Naive thymus-derived CD8-positive, alpha-beta T cell (primary cell): ENCODE data around the gene MSGN1. TPM values are rescaled to one million over a fixed set of nuclear protein-coding genes. Genes with fewer than 3 reads are reported as not detected.

Experiments used
- ATAC-seq, 2 donors: fragments of 150-1000 bp; cut with Tn5 transposase in 1 of 2; sonication (Bioruptor Pico), chemical (Tn5 transposase) in 1 of 2; 1 replicate in 1 of 2; 2 replicates in 1 of 2; pipeline ENCODE4 v1.10.0; 2021; ENCODE audit warnings: mild to moderate bottlenecking in 2 of 2, moderate library complexity in 2 of 2
- POLR2A ChIA-PET: fragments of 350-600 bp; sonication (Branson Sonifier 250); formaldehyde crosslinking; loops from one replicate; lab custom pipeline; 2021; ENCODE audit warnings: antibody characterized with exemption; lab: Charles Lee
- DNase-seq, 10 donors: peaks; one replicate each; pipeline versions ENCODE4 v3.0.0 to v3.0.0-alpha.2; 2020 to 2022
- H3K27ac Mint-ChIP-seq, 10 donors: one replicate each; pipeline ENCODE4 v1.8.0; 2020 to 2022; ENCODE audit warnings: mild to moderate bottlenecking in 10 of 10, mixed read lengths in 10 of 10, moderate library complexity in 4 of 10, inconsistent platforms in 1 of 10
- H3K27me3 Mint-ChIP-seq, 5 donors: one replicate each; pipeline ENCODE4 v1.8.0; 2021 to 2022; ENCODE audit warnings: mixed read lengths in 5 of 5
- H3K36me3 Mint-ChIP-seq, 3 donors: one replicate each; pipeline ENCODE4 v1.8.0; 2020 to 2022; ENCODE audit warnings: mixed read lengths in 3 of 3, mild to moderate bottlenecking in 2 of 3, inconsistent platforms in 1 of 3
- H3K4me1 Mint-ChIP-seq, 4 donors: one replicate each; pipeline ENCODE4 v1.8.0; 2021 to 2022; ENCODE audit warnings: mixed read lengths in 4 of 4
- H3K4me3 Mint-ChIP-seq, 10 donors: one replicate each; pipeline ENCODE4 v1.8.0; 2020 to 2022; ENCODE audit warnings: mild to moderate bottlenecking in 10 of 10, mixed read lengths in 10 of 10, moderate library complexity in 6 of 10, inconsistent platforms in 1 of 10
- H3K9me3 Mint-ChIP-seq, 9 donors: one replicate each; pipeline ENCODE4 v1.8.0; 2020 to 2022; ENCODE audit warnings: mixed read lengths in 9 of 9, mild to moderate bottlenecking in 3 of 9, inconsistent platforms in 1 of 9, moderate library complexity in 1 of 9
- polyA plus RNA-seq, 3 donors: library from polyadenylated mRNA; unstranded; fragments of 300-500 nt; fragmentation: Illumina TruSeq; gene quantifications; one replicate each; pipeline ENCODE4 v1.2.3, GENCODE V29; 2021
- total RNA-seq, 8 experiments: library from RNA in 2 of 8; stranded (reverse) in 2 of 8; gene quantifications; one replicate each; pipeline ENCODE4 v1.2.3 and lab custom pipeline; 2021 to 2026

The MSGN1 gene, protein sequence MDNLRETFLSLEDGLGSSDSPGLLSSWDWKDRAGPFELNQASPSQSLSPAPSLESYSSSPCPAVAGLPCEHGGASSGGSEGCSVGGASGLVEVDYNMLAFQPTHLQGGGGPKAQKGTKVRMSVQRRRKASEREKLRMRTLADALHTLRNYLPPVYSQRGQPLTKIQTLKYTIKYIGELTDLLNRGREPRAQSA
- not detected for total RNA-seq
- polyA plus RNA-seq, result not detected
- 0 reads per million in 6 experiments for total RNA-seq (lab: John Stamatoyannopoulos, UW)

DNA sequence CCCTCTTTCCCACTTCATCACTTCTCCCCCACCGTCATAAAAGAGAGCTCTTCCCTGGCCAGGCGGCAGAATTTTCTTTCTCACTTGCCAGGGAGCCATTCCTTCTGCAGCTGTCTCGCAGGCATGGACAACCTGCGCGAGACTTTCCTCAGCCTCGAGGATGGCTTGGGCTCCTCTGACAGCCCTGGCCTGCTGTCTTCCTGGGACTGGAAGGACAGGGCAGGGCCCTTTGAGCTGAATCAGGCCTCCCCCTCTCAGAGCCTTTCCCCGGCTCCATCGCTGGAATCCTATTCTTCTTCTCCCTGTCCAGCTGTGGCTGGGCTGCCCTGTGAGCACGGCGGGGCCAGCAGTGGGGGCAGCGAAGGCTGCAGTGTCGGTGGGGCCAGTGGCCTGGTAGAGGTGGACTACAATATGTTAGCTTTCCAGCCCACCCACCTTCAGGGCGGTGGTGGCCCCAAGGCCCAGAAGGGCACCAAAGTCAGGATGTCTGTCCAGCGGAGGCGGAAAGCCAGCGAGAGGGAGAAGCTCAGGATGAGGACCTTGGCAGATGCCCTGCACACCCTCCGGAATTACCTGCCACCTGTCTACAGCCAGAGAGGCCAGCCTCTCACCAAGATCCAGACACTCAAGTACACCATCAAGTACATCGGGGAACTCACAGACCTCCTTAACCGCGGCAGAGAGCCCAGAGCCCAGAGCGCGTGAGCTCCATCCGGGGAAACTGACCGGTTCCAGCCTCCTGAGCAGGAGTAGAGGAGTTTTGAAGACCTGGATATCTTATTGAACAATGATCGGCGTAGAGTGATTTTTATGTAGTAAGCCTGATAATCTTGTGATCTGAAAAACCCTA, at the start of gene MSGN1:
Gene MSGN1 (plus strand): TSS at position 65 of the 850 bp plus-strand sequence. CDS start 59 bp downstream, at position 124.
- H3K4me3 Mint-ChIP-seq, result no peak within 1 kb of the TSS
- ATAC-seq, result no peak
- peaks cover 0 to 34% (median 14%) of the 10 kb centered on the region in 5 donors for H3K27me3 Mint-ChIP-seq
- POLR2A ChIA-PET, result no interaction called here
- H3K27ac Mint-ChIP-seq, result no peak within 1 kb of the TSS
- no peak for DNase-seq
- H3K4me1 Mint-ChIP-seq, result peaks cover 0 to 25% (median 0%) of the 10 kb centered on the region in 4 donors
- no peaks in the 10 kb centered on the region for H3K36me3 Mint-ChIP-seq
- no peaks in the 10 kb centered on the region for H3K9me3 Mint-ChIP-seq

DNA sequence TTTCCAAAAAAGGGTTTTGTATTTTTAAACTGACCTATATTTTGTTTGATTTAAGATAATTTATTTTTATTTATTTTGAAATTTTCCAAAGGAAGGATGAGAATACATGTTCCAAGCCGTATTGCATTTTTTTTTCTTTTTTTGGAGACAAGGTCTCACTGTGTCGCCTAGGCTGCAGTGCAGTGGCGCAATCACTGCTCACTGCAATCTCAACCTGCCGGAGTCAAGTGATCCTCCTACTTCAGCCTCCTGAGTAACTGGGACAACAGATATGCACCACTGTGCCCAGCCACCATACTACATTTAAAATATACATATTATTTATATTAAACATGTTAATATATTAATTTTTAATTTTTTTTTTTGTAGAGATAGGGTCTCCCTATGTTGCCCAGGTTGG, 47.4 kb upstream of the MSGN1 start:
- Mint-ChIP-seq H3K4me1 (no peaks in the 10 kb centered on the region), H3K36me3 (peaks cover 0 to 21% (median 0%) of the 10 kb centered on the region in 3 donors), H3K4me3 (no peak overlapping the region), H3K9me3 (no peaks in the 10 kb centered on the region), H3K27ac (no peak overlapping the region), H3K27me3 (no peaks in the 10 kb centered on the region)
- DNase-seq, result no peak
- POLR2A ChIA-PET, result no interaction called here
- ATAC-seq, result no peak

- POLR2A ChIA-PET, result no interaction called here
- no peak for ATAC-seq
- Mint-ChIP-seq H3K36me3 (peaks cover 0 to 22% (median 3%) of the 10 kb centered on the region in 3 donors), H3K4me1 (no peaks in the 10 kb centered on the region), H3K27me3 (no peaks in the 10 kb centered on the region), H3K4me3 (no peak overlapping the region), H3K27ac (no peak overlapping the region), H3K9me3 (no peaks in the 10 kb centered on the region)
- DNase-seq, result no peak
These were observed 44.3 kb upstream of the MSGN1 start for GRCh38 chr2:17771956-17772355.

GRCh38 chr2:17772532-17772931, 43.7 kb upstream of the MSGN1 start:
- Mint-ChIP-seq H3K4me1 (no peaks in the 10 kb centered on the region), H3K4me3 (no peak overlapping the region), H3K9me3 (no peaks in the 10 kb centered on the region), H3K36me3 (peaks cover 0 to 19% (median 3%) of the 10 kb centered on the region in 3 donors), H3K27me3 (no peaks in the 10 kb centered on the region), H3K27ac (no peak overlapping the region)
- ATAC-seq (no peak), DNase-seq (no peak)
- POLR2A ChIA-PET, result no interaction called here

- Mint-ChIP-seq H3K9me3 (peaks cover 0 to 14% (median 0%) of the 10 kb centered on the region in 9 donors), H3K36me3 (peaks cover 13 to 24% (median 21%) of the 10 kb centered on the region in 3 donors), H3K4me1 (no peaks in the 10 kb centered on the region), H3K4me3 (no peak overlapping the region), H3K27ac (no peak overlapping the region), H3K27me3 (no peaks in the 10 kb centered on the region)
- no peak for DNase-seq
- ATAC-seq, result no peak
- POLR2A ChIA-PET, result no interaction called here
These were observed 35.7 kb upstream of the MSGN1 start for GRCh38 chr2:17780546-17780945.

- H3K9me3 Mint-ChIP-seq, result peaks cover 0 to 14% (median 0%) of the 10 kb centered on the region in 9 donors
- H3K27me3 Mint-ChIP-seq, result no peaks in the 10 kb centered on the region
- no peak overlapping the region for H3K27ac Mint-ChIP-seq
- H3K36me3 Mint-ChIP-seq, result peaks cover 13 to 22% (median 21%) of the 10 kb centered on the region in 3 donors
- H3K4me1 Mint-ChIP-seq, result no peaks in the 10 kb centered on the region
- H3K4me3 Mint-ChIP-seq, result no peak overlapping the region
- ATAC-seq, result no peak
- POLR2A ChIA-PET, result no interaction called here
- no peak for DNase-seq
These were observed 34.8 kb upstream of the MSGN1 start for GRCh38 chr2:17781482-17781881.

DNA sequence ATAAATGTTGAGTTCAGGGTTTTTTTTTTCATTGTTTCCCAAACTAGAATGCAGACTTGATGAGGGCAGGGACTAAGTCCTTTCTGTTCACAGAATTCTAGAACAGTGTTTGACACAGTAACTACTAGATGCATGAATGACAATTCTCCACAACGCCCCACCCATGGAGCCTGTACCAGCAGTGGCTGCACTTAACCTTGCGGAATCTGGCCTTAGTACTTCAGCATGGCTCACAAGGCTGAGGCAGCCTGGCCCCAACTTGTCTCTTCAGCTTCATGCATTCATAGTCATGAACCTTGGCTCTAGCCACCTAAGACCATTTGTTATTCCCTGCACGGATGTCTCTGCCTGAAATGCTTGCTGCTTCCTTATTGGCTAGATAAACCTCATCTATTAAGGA, 29.5 kb upstream of the MSGN1 start:
- peaks cover 0 to 14% (median 0%) of the 10 kb centered on the region in 9 donors for H3K9me3 Mint-ChIP-seq
- peaks cover 5 to 13% (median 12%) of the 10 kb centered on the region in 5 donors for H3K27me3 Mint-ChIP-seq
- peaks cover 4 to 8% (median 7%) of the 10 kb centered on the region in 3 donors for H3K36me3 Mint-ChIP-seq
- POLR2A ChIA-PET, result no interaction called here
- DNase-seq (no peak), ATAC-seq (no peak)
- no peak overlapping the region for H3K4me3 Mint-ChIP-seq
- no peaks in the 10 kb centered on the region for H3K4me1 Mint-ChIP-seq
- no peak overlapping the region for H3K27ac Mint-ChIP-seq

DNA sequence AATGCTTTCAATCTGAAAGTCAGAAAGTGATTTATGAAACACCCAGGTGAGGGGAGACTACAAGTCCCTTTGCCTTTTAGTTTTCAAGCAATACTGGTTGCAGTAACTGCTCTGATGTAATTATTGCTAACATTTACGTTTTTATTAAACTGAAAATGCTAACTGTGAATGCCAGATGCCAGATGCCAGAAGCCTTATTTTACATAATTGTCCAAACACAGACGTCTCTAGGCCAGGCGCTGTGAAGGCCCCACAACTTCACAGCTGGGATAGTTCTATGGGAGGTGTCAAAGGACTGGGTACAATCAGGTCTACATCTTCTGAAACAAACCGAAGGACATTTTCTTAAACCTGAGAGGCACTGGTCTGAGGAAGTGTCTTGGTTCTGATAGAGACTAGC, 27.5 kb upstream of the MSGN1 start:
- Mint-ChIP-seq H3K4me1 (no peaks in the 10 kb centered on the region), H3K9me3 (peaks cover 0 to 8% (median 0%) of the 10 kb centered on the region in 9 donors), H3K27ac (no peak overlapping the region), H3K27me3 (peaks cover 14 to 33% (median 23%) of the 10 kb centered on the region in 5 donors), H3K4me3 (no peak overlapping the region), H3K36me3 (peaks cover 0 to 5% (median 0%) of the 10 kb centered on the region in 3 donors)
- ATAC-seq, result no peak
- POLR2A ChIA-PET, result no interaction called here
- DNase-seq, result no peak

DNA sequence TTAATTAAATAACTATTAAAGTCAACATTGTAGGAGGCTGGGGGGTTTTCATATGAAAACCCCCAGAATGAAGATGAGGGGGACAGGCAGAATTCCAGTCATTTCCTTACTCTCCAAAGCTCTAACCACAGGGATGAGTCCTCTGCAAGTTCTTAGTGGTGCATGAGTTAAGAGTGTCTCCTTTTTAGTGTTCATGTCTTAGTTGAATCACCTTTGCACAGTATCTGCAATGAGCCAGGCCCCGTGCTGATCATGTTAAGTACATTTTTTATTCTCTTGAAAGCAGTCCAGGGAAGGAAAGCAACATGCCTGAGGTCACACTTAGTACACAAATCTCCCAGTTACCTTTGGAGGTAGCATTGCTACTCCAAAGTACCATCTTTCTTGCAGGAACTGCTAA, 25.7 kb upstream of the MSGN1 start:
- no peak for DNase-seq
- Mint-ChIP-seq H3K27me3 (peaks cover 14 to 46% (median 36%) of the 10 kb centered on the region in 5 donors), H3K9me3 (no peaks in the 10 kb centered on the region), H3K27ac (peak overlapping the region in 1 of 10 donors; percentile 25), H3K36me3 (no peaks in the 10 kb centered on the region), H3K4me3 (no peak overlapping the region), H3K4me1 (no peaks in the 10 kb centered on the region)
- POLR2A ChIA-PET, result no interaction called here
- ATAC-seq, result no peak

DNA sequence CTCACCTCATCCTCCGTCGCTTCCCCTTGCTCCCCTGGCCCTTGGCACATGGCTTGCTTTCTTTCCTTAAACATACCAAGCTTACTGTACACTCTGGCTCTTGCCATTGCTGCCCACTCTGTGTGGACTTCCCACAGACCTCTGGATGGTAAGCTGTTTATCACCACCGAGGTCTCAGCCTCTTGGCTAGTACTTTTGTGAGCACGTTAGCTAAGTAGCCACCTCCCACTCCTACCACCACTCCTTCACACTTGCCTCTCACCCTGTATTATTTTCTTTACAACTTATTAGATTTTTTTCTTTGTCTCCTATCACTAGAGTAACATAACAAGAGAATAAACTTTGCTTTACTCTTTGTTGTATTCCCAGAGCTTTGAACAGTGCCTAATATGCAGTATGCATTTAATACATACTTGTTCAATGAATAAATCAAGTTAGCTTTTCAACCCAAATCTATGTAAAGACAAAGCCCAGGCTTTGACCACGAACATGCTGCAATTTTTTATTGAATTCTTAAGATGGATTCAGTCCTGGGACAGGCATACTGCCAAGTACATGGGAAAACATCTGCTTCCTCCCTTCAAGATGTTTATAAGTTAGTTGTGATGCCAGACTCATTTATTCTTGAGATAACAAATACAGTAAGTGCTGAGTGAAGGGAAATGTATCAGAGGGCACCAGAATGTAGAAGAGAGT, 25.0 kb upstream of the MSGN1 start:
- Mint-ChIP-seq H3K4me3 (no peak overlapping the region), H3K36me3 (no peaks in the 10 kb centered on the region), H3K27ac (no peak overlapping the region), H3K9me3 (no peaks in the 10 kb centered on the region), H3K4me1 (no peaks in the 10 kb centered on the region), H3K27me3 (peaks cover 14 to 51% (median 37%) of the 10 kb centered on the region in 5 donors)
- ATAC-seq, result no peak
- POLR2A ChIA-PET, result no interaction called here
- no peak for DNase-seq

DNA sequence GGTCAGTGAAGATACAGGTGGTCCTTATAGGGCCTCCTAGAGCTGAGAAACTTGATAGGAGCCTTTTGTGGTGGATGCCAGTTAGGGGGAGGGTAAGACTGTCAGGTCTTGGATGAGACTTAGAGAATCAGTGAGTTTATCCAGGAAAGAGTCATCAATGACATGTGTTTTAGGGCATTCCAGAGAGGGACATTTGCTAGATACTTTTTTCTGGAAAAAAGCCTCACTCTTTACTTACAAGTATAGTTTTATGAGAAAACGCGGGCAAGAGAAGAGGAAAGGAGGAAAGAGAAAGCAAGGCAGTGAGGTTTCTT, 24.5 kb upstream of the MSGN1 start:
- H3K27ac Mint-ChIP-seq, result no peak overlapping the region
- POLR2A ChIA-PET, result no interaction called here
- no peak for DNase-seq
- no peaks in the 10 kb centered on the region for H3K36me3 Mint-ChIP-seq
- H3K4me3 Mint-ChIP-seq, result no peak overlapping the region
- ATAC-seq, result no peak
- H3K27me3 Mint-ChIP-seq, result peaks cover 14 to 51% (median 37%) of the 10 kb centered on the region in 5 donors
- no peaks in the 10 kb centered on the region for H3K9me3 Mint-ChIP-seq
- no peaks in the 10 kb centered on the region for H3K4me1 Mint-ChIP-seq

- Mint-ChIP-seq H3K36me3 (no peaks in the 10 kb centered on the region), H3K27me3 (peaks cover 14 to 51% (median 38%) of the 10 kb centered on the region in 5 donors), H3K4me1 (no peaks in the 10 kb centered on the region), H3K27ac (no peak overlapping the region), H3K4me3 (no peak overlapping the region), H3K9me3 (no peaks in the 10 kb centered on the region)
- no peak for ATAC-seq
- POLR2A ChIA-PET, result no interaction called here
- no peak for DNase-seq
These were observed 23.7 kb upstream of the MSGN1 start for GRCh38 chr2:17792515-17792914.

GRCh38 chr2:17793296-17793695, 23.0 kb upstream of the MSGN1 start:
- no peak for ATAC-seq
- H3K27ac Mint-ChIP-seq, result no peak overlapping the region
- DNase-seq, result no peak
- H3K9me3 Mint-ChIP-seq, result no peaks in the 10 kb centered on the region
- H3K4me1 Mint-ChIP-seq, result no peaks in the 10 kb centered on the region
- no peak overlapping the region for H3K4me3 Mint-ChIP-seq
- H3K27me3 Mint-ChIP-seq, result peaks cover 15 to 51% (median 41%) of the 10 kb centered on the region in 5 donors
- no peaks in the 10 kb centered on the region for H3K36me3 Mint-ChIP-seq
- POLR2A ChIA-PET, result no interaction called here
